Measurements from ENCODE around the gene GTF3C2. TPM values are rescaled to one million over a fixed set of nuclear protein-coding genes. Genes with fewer than 3 reads are reported as not detected.

The GTF3C2 gene
- total and polyA plus RNA-seq, 2 of the 13 experiments (the other 11 are each of a cell fraction or from before 2014, with no cell fraction given) = 77.5 to 130 TPM

DNA sequence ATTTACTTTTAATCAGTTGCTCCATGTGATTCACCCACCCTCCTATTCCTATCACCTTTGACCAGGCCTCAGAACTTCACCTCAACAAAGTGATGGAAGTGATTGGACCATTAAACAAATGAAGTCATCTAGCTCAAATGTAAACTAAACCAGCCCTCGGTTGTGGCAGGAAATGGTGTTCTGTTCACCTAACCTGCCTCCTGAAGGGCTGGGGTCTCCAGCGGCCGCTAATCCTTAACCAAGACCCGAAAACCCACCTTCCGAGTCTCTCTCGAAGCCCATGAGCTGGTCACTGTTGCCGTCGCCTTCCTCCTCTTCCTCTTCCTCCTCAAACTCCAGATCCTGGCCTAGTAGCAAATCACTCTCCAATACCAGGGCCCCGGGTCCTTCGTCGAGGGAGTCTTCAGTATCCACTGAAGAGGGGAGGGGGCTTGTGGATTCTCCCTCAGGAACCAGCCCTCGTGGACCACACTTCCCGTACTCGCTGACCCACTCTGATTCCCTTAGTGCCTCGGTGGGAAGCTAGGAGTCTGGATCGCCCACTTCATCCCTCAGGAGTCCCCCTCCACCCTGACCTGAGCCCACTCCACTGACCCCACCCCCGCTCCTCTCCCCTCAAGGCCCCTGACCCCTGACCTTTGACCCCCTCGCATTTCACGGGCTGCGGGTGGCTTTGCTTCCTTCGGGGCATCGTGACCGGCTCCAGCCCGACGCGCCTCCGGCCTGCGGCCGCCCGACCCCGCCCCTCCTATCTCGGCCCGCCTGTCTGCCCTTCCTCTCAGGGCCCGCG lies 23.5 kb upstream of the GTF3C2 start (continued):
- TF ChIP-seq HDAC6 (IDR thresholded peaks at IDR 0.05; ENCODE audit: low read depth, low read length) (no peak), MTERF4 (CRISPR knock-in tag; IDR thresholded peaks at IDR 0.05) (no peak), MYC (CRISPR knock-in tag; IDR thresholded peaks at IDR 0.05; ENCODE audit: borderline replicate concordance) (peak; percentile 44; the same call in 1 of the 2 replicates), NKX3-1 (CRISPR knock-in tag; IDR thresholded peaks at IDR 0.05) (no peak), ZNF549 (CRISPR knock-in tag; IDR thresholded peaks at IDR 0.05) (no peak), GLI4 (CRISPR knock-in tag; IDR thresholded peaks at IDR 0.05; ENCODE audit: borderline replicate concordance) (no peak), ZNF235 (CRISPR knock-in tag; IDR thresholded peaks at IDR 0.05; ENCODE audit: borderline replicate concordance) (no peak), NFRKB (IDR thresholded peaks at IDR 0.05) (no peak), ZNF12 (CRISPR knock-in tag; IDR thresholded peaks at IDR 0.05) (no peak), HMGXB4 (CRISPR knock-in tag; IDR thresholded peaks at IDR 0.05; ENCODE audit: borderline replicate concordance in 1 of 2, low read depth in 1 of 2) (peak in 1 of 2 experiments; percentile 53; a peak in 1 of 4 replicates), SCMH1 (CRISPR knock-in tag; IDR thresholded peaks at IDR 0.05; ENCODE audit: borderline replicate concordance) (no peak), ZFP90 (CRISPR knock-in tag; IDR thresholded peaks at IDR 0.05; ENCODE audit: borderline replicate concordance) (no peak), NR3C1 (CRISPR knock-in tag; IDR thresholded peaks at IDR 0.05) (no peak), FOXP4 (CRISPR knock-in tag; IDR thresholded peaks at IDR 0.05) (no peak), ZNF747 (CRISPR knock-in tag; IDR thresholded peaks at IDR 0.05; ENCODE audit: borderline replicate concordance) (no peak), FOXK1 (CRISPR knock-in tag; IDR thresholded peaks at IDR 0.05; ENCODE audit: borderline replicate concordance, low read depth) (no peak), ELF1 (CRISPR knock-in tag; IDR thresholded peaks at IDR 0.05) (peak; percentile 32; the same call in 1 of the 2 replicates)
- TF ChIP-seq, protein P1, sequence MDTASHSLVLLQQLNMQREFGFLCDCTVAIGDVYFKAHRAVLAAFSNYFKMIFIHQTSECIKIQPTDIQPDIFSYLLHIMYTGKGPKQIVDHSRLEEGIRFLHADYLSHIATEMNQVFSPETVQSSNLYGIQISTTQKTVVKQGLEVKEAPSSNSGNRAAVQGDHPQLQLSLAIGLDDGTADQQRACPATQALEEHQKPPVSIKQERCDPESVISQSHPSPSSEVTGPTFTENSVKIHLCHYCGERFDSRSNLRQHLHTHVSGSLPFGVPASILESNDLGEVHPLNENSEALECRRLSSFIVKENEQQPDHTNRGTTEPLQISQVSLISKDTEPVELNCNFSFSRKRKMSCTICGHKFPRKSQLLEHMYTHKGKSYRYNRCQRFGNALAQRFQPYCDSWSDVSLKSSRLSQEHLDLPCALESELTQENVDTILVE (CRISPR knock-in tag; IDR thresholded peaks at IDR 0.05) = no peak
- TF ChIP-seq, protein P2, sequence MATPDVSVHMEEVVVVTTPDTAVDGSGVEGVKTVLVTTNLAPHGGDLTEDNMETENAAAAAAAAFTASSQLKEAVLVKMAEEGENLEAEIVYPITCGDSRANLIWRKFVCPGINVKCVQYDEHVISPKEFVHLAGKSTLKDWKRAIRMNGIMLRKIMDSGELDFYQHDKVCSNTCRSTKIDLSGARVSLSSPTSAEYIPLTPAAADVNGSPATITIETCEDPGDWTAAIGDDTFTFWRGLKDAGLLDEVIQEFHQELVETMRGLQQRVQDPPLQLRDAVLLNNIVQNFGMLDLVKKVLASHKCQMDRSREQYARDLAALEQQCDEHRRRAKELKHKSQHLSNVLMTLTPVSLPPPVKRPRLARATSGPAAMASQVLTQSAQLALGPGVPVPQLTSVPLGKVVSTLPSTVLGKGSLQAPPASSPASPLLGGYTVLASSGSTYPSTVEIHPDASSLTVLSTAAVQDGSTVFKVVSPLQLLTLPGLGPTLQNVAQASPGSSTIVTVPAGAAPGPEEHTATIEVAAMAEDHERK (CRISPR knock-in tag; IDR thresholded peaks at IDR 0.05; ENCODE audit: low read depth) = no peak
- TF ChIP-seq, protein P3, sequence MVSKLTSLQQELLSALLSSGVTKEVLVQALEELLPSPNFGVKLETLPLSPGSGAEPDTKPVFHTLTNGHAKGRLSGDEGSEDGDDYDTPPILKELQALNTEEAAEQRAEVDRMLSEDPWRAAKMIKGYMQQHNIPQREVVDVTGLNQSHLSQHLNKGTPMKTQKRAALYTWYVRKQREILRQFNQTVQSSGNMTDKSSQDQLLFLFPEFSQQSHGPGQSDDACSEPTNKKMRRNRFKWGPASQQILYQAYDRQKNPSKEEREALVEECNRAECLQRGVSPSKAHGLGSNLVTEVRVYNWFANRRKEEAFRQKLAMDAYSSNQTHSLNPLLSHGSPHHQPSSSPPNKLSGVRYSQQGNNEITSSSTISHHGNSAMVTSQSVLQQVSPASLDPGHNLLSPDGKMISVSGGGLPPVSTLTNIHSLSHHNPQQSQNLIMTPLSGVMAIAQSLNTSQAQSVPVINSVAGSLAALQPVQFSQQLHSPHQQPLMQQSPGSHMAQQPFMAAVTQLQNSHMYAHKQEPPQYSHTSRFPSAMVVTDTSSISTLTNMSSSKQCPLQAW (CRISPR knock-in tag; IDR thresholded peaks at IDR 0.05) = peak; percentile 42; the same call in 1 of the 2 replicates
